GM21367 (cell line): Measurements from ENCODE around the gene ACCS.

Source experiments
- ATAC-seq: cut with Tn5 transposase; IDR thresholded peaks from one replicate; pipeline ENCODE4 v1.9.1; 2021; ENCODE audit not compliant: unreplicated experiment

The ACCS gene

DNA sequence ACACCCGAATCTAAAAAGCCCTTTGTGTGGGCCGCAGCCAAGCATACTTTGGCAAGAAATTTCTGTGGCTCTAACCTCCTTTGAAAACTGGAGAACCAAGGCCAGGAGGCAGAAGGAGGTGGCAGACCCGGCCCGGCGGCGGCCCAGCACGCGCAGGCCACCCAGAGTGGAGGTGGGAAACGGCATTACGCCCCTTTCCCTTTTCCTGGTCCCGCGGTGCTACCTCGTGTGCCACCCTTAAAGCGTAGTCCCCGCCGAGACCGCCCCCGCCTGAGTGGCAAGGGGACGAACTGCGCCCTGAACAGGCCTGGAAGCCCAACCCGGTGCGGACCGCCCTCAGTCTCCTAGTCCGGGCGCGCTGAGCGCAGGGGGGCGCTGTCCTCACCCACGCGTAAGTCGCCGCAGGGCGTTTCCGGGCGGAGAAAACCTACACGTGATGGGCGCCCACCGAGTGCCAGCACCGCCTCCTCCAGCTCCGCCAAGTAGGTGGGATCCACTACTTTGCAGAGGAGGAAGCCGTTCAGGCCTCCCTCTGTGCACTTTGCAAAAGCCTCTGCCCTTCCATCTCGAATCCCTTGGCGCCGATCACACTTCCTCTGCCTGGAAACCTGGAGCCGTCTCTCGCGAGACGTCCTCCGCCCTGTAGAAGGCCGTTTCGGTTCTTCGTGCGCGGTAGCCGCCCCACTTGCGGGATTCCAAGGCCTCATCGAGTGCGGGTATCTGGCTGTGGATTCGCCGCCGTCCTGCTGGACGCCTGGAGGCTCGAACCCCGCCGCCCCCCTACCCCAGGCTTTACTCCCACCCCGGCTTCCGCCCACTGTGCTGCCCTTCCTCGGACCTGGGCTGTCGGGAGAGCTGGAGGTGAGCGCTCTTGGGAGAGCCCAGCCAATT, at the start of gene ACCS:
Gene ACCS (plus strand): TSS at position 430 of the 891 bp plus-strand sequence. CDS start 1,358 bp downstream, outside the sequence.
- ATAC-seq: peak; percentile 98

DNA sequence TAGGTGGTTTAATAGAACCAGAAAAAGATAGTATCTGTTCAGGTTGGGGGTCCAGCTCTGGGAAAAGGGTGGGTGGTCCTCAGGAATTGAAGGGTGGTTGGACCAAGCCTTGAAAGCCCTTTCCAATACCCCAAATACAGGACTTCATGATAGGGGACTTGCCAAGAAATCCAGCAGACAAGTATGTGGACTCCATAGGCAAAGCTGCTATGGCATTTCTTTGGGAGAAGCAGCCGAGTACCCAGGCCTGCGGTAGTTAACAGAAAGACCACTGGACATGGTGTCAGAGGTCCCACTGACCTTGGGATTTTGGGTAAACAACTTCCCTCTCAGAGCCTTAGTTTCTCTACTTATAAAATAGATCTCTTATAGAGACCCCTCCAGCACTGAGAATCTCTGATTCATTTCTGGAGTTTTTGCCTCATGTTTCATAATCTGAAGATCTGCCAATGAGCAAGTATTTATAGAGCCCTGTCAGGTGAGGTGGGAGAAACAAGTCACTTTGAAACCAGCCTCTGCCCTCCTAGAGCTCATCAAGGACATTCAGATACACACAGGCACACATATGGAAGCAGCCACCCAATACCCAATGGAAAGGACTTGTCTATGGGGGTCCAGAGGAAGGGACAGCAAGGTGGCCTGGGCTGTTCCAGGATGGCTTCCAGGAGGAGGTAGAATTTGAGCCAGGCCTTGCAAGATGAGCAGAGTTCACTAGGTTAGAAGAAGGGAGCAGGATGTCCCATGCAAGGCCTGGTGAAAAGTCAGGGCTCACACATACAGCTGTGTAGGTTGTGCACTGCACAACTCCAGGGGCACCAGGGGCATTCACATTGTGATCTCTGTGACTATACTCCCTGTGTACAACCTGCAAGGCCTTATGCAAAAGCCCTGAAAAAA, 49.3 kb upstream of the ACCS start:
- ATAC-seq: no peak

GRCh38 chr11:44017443-44018126, 48.5 kb upstream of the ACCS start:
- ATAC-seq: no peak

DNA sequence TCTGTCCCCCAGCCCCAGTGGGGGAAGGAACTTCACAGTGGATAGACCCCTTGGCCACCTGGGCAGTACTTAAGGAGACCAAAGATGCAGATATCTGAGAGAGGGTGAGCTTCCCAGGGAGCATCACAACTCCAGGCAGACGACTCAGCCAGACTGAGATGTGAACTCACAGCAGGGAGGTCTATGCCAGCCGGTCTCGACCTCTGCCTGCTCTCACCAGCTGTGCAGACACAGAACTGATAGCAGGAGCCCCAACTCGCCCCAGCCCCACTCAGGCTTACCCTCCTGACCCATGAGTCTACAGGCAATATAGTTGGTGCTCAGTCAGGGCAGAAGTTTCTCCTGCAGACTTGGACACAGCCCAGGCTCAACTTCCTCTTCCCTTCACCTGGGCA, 47.9 kb upstream of the ACCS start:
- no peak for ATAC-seq

DNA sequence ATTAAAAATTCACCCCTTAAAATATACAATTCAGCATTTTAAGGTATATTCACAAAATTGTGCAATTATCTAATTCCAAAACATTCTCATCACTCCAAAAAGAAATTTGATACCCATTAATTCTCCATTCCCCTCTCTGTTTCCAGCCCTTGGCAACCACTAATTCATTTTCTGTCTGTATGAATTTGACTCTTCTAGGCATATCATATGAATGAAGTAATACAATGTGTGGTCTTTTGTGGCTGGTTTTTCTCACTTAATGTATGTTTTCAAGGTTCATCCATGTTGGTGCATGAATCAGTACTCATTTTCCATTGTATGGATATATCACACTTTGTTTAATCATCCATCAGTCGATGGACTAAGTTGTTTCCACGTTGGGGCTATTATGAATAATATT, 47.2 kb upstream of the ACCS start:
- no peak for ATAC-seq

DNA sequence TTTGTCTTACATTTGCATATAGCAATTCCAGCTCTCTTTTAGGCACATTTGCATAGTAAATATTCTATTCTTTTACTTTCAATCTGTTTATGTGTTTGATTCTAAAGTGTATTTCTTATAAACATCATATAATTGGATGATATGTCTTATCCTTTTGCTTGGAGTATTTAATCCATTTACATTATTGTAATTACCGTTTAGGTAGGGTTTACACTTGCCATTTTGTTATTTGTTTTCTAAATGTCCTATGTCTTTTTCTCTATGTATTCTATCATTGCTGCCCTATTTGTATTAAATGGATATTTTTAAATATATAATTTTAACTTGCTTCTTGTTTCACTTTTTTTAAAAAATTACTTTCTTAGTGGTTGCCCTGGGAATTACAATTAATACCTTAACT, 41.1 kb upstream of the ACCS start:
- no peak for ATAC-seq

DNA sequence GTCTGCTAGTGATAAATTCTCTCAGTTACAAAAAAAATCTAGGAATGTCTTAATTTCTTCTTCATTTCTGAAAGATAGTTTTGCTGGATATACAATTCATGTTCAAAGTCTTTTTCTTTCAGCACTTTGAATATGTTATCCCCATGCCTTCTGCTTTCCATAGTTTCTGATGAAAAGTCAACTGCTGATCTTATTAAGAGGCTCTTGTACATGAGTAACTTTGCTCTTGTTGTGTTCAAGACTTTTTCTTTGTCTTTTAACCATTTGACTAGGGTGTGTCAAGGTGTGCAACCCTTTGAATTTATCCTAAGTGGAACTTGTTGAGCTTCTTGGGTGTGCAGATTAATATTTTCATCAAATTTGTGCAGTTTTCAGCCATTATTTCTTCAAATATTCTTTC, 40.3 kb upstream of the ACCS start:
- ATAC-seq: no peak

DNA sequence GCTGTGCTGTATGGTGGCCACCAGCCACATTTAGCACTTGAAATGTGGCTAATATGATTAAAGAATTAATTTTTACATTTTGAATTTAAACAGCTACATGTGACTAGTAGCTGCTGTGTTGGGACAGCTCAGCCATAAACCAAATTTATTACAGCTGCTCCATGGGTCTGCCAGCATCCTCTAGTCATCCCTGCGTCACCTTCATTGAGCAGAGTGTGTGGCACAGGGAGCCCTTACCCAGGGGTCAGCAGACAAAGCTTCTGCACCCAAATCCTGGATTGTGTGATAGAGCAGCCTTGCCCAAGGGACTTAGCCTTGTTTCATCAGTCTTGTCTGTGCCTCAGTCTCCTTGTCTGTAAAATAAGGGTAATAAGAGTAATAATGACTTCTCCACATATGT, 37.7 kb upstream of the ACCS start:
- no peak for ATAC-seq

GRCh38 chr11:44028816-44029506, 37.1 kb upstream of the ACCS start:
- no peak for ATAC-seq

GRCh38 chr11:44029507-44029845, 36.6 kb upstream of the ACCS start:
- no peak for ATAC-seq

- ATAC-seq: no peak
These were observed 35.8 kb upstream of the ACCS start for GRCh38 chr11:44029977-44030911.

GRCh38 chr11:44030996-44031395, 35.1 kb upstream of the ACCS start:
- ATAC-seq: no peak

DNA sequence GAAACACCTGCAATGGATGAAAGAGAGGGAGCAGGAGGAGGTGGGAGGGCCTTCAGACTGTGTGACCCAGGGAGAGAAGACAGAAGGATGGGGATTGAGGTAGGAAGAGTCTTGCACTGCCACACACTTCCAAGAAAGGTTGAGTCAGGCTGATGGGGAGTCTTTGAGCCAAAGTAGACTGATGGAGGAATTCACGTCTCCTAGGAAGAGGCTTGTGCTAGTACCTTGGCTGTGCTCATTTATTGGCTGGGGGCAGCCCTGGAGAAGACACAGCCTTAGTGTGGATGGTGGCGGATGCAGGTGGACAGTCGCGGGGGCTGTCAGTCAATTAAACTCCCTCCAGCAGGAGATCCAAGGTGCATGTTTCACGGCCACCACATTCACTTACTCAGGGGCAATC, 34.5 kb upstream of the ACCS start:
- ATAC-seq: no peak

- no peak for ATAC-seq
These were observed 33.6 kb upstream of the ACCS start for GRCh38 chr11:44032299-44033085.

GRCh38 chr11:44033411-44033850, 32.6 kb upstream of the ACCS start:
- ATAC-seq: no peak

GRCh38 chr11:44033856-44034255, 32.2 kb upstream of the ACCS start:
- ATAC-seq: no peak

DNA sequence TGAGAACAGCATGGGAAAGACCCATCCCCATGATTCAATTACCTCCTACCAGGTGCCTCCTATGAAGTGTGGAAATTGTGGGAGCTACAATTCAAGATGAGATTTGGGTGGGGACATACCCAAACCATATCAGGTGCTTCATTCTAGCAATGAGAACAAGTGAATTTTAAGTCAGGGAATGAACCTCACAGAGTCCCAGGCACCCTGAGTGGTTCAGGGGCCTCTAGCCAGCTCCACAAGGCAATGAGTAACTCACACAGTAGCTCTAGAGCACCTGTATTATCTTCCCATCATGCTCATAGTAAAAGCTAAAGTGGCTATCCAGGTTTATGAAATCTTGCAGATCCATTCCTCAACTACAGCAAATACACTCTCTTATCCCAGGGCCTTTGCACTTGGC, 31.4 kb upstream of the ACCS start:
- ATAC-seq: no peak

DNA sequence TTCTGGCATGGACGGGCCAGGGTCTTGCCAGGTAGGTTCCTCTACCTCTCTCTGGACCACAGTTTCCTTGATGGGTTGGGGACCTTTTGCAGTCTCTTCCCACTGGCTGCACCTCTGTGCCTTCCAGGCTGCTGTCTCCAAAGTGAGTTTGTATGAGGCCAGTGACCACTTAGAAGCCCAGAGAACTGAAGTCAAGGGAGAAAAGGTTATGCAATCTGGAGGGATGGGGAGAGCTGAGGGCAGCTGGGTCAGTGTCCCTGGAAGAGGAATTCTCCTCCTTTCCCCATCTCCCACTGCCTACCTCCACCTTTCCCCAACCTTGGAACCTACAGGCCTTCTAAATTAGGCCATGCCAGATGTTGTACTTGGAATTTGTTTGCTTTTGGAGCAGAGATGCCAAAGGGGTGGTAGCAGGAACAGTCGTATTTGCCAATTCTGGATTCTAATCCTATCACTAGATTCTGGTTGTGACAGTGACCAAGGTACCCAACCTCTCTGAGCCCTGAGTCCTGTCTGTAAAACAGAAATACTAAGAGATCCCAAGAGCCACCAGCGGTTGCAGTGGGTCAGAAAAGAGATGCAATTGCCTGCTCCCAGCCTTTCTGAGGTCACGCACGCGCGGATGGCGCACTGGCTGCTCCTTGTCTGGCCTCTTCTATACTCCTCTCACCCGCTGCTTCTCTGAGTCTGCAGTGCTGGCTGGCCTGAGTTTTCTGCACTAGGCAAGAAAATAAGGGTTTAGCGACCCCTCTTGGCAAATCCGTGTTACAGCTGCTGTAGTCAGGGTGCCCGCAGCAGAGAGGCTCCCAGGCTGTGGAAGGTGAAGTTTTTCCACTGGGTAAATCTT, 29.0 kb upstream of the ACCS start:
- peak; percentile 88 for ATAC-seq
